HG03045 (cell line): Measurements from ENCODE around the gene CELF3.
"Not testable (repeated sequence)": the region's sequence is repeated elsewhere in the genome, so short reads cannot be mapped to it uniquely, and the experiment has no call there.

Experiments used
- ATAC-seq: cut with Tn5 transposase; IDR thresholded peaks from one replicate; pipeline ENCODE4 v1.9.1; 2021; ENCODE audit warnings: mild to moderate bottlenecking, moderate library complexity; ENCODE audit not compliant: unreplicated experiment

Gene CELF3

DNA sequence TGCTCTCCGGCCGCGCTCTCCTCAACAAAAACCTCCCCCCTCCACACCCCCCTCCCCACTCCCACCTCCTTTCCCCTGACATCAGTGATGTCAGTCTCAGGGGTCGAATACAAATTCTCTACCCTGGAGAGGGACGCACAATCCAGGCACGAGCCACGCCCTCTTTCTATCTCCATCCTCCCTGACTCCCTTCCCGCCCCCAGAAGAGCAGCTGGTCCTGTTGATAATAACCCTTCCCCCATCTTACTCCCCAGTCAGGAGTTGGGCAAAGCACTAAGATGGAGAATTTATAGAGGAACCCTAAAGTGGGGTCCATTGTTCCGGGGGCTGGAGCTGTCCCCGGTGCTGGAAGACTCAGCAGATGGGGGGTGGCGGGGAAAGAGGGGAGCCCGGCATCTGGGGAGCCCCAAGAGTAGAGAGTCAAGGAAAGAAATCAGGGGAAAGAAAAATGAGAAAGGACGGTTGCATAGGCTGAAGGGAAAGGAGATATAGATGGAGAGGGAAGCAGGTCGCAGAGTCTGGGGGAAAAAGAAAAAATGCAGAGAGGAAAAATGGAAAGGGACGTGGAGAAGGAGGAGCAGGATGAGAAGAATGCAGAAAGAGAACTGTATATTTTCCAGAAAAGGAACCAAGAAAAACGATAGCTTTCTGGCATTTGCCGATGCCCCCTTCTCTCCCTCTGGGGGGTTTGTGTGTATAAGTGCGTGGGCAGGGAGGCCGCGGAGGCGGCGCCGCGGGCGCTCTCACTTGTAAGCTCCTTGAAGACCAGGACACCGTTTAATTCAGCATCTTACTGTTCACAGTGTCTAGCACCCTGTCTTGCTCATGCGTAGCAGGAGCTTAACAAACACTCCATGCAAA, at the start of gene CELF3:
Gene CELF3, minus strand, starts transcription at position 33 of the 861 bp plus-strand sequence. CDS start 783 bp downstream, outside the sequence.
- no peak for ATAC-seq

- ATAC-seq = no peak
Measured at GRCh38 chr1:151763990-151764389, 47.4 kb upstream of the CELF3 start.

DNA sequence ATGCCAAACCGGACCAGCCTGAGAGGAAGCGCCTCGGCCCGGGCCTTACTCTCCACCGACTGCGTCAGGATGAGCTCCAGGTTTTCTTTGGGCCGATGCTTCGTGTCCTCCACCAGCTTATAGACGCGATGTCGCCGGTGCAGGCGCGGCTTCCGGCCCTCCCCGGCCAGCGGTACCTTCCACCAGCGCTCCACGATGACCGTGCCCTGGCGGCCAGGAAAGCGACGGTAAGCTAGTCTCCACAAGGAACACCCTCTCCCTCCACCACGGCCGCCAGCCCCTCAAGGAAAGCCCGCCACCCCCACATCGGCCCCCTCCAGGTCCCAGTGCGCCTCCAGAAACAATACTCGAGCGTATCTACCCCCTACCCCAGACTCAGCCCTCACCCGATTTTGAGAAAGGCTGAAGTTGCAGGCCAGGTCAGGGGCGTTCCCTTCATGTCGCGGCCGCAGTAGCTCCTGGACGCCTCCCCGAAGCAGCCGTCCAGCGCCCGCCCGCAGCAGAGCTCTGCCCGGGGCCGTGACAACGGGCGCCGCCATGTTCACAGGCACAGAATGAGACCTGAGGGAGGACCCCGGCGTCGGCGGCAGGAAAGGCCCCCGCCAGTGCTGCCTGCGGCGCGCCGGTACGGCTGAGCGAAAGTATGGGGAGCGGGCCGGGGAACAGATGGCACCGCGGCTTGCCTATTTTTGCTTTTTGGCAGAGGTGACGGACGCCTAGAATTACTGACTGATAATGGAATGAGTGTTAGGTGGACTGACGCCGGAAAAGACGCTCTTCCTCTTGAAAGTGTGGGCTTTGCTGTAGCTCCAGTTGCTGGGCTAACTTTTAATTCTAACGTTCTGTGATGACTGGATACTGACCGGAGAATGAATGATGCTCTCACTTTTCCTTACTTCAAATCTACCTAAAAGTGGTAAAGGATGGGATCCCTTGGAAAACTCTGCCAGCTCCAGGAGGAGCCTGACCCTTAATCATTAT, 46.6 kb upstream of the CELF3 start, which contains the start of gene MRPL9:
Gene MRPL9, minus strand, starts transcription at position 556 of the 981 bp plus-strand sequence. Its CDS starts 17 bp downstream, at position 539.
- ATAC-seq = peak; percentile 93

GRCh38 chr1:151760597-151761385, 44.2 kb upstream of the CELF3 start:
- ATAC-seq = no peak

GRCh38 chr1:151759241-151759640, 42.6 kb upstream of the CELF3 start:
- ATAC-seq = no peak

- ATAC-seq = no peak
Measured at GRCh38 chr1:151756291-151756690, 39.7 kb upstream of the CELF3 start.

DNA sequence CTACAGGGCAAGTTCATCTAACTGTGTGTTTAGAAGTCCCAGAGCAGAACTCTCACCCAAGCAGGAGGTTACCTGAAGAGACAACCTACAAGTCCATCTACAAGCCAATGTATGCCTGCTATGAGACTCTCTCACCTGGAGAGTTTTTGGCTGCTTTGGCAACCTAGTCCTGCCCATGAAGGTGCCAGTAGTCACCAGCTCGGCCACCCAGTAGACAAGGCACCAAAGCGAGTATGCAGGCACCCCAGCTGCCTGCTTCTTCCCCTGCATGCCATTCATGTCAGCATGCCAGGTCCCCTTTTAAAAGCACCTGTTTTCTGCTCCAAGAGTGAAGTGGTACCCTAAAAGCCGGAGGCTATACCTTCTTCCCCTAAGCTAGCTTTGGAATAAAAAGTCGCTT, 24.9 kb upstream of the CELF3 start:
- ATAC-seq = no peak

- ATAC-seq = no peak
Measured at GRCh38 chr1:151739590-151740355, 23.2 kb upstream of the CELF3 start.

DNA sequence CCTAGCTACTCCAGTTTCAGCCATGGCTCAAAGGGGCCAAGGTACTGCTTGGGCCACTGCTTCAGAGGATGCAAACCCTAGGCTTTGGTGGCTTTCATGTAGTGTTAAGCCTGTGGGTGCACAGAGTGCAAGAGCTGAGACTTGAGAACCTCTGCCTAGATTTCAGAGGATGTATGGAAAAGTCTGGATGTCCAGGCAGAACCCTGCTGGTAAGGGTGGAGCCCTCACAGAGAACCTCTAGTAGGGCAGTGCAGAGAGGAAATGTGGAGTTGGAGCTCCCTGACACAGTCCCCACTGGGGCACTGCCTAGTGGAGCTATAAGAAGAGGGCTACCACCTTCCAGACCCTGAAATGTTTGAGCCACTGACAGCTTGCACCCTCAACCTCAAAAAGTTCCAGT, 20.9 kb upstream of the CELF3 start:
- no peak for ATAC-seq

GRCh38 chr1:151737026-151737425, 20.4 kb upstream of the CELF3 start:
- ATAC-seq = no peak

DNA sequence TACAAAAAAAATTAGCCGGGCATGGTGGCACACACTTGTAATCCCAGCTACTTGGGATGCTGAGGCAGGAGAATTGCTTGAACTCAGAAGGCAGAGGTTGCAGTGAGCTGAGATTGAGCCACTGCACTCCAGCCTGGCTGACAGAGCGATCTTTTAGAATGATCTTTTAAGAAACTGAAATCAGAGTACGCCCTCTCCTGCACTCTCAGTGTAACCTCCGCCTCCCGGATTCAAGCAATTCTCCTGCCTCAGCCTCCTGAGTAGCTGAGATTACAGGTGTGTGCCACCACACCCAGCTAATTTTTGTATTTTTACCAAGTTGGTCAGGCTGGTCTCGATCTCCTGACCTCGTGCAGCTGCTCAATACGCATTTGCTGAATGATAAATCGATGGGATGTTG, 17.4 kb upstream of the CELF3 start:
- not testable (repeated sequence) for ATAC-seq

DNA sequence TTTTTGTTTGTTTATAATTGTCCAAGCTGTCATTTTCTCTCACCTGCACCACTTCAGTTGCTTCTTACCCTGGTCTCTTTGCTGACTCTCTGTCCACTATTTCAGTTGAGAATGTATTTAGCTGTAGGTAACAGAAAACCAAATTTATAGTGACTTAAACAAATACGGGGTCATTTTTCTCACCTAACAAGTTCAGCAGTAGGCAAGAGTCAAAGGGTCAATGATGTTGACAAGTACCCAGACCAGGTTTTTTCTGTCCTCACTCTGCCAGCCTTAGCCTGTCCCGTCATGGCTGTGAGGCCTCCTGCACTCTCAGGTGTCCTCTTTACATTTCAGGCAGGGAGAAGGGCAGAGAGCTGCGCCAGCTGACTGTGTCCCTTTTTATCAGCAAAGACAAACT, 16.5 kb upstream of the CELF3 start:
- no peak for ATAC-seq

DNA sequence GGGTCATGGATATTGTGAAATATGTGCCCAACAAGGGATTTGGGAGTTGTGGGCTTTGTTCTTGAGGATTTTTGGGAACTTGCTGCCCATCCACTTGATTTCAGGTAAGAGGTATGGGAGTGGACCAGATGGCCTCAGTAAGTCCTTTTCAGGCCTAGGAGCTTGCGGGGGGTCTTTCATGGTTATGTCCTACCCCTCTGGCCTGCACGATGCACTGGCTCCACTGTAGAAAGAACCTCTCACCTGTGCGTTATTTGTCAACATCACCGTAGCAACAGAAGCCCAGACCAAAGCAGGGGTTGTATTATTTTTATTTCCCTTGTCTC, 13.3 kb upstream of the CELF3 start:
- ATAC-seq = no peak

GRCh38 chr1:151729157-151729965, 12.8 kb upstream of the CELF3 start:
- no peak for ATAC-seq

GRCh38 chr1:151728151-151729054, 11.8 kb upstream of the CELF3 start:
- no peak for ATAC-seq

DNA sequence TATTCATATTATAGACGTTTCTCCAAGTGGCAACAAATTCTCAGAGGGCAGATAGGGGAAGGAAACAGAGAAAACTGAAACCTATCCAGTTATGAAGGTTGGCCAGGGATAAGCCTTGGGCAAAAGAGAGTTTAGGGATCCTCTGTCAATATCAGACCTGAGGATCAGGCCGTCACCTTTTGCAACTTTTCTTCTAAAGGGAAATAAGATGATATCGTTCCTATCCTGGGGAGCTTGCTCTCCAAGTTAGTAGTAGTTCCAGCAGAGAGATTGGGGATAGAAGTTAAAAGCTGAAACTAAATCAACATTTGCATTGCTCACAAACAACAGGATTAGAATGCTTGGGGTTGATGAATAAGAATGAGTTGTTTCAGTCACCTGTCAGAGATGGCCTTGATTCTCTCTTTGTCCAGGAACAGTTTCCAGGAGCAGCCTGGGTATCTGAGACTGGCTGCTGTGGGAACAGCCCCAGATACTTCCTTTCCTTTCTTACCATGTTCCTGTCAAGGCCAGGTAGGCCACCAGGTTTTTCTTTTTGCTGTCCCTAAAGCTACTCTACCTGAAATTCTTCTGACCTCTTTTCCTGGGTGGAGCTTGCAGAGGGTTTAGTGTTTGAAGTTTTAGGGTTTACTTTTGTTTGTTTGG, 7.2 kb upstream of the CELF3 start:
- no peak for ATAC-seq

- no peak for ATAC-seq
Measured at GRCh38 chr1:151721788-151722510, 5.3 kb upstream of the CELF3 start.
